GM18520 (cell line): ENCODE measurements around the gene FAM78A.

Experiments used
- ATAC-seq: cut with Tn5 transposase; IDR thresholded peaks from one replicate; pipeline ENCODE4 v1.9.1; 2021; ENCODE audit not compliant: unreplicated experiment

The FAM78A gene

GRCh38 chr9:131303381-131304321 lies 27.3 kb upstream of the FAM78A start:
- no peak for ATAC-seq

GRCh38 chr9:131302244-131303075 lies 26.1 kb upstream of the FAM78A start:
- no peak for ATAC-seq

GRCh38 chr9:131300444-131300843 lies 24.1 kb upstream of the FAM78A start:
- ATAC-seq: no peak

GRCh38 chr9:131299961-131300347 lies 23.6 kb upstream of the FAM78A start:
- no peak for ATAC-seq

- ATAC-seq: no peak
Observed at GRCh38 chr9:131299346-131299960, 23.1 kb upstream of the FAM78A start.

- no peak for ATAC-seq
Observed at GRCh38 chr9:131298816-131299215, 22.5 kb upstream of the FAM78A start.

- no peak for ATAC-seq
Observed at GRCh38 chr9:131298341-131298740, 22.0 kb upstream of the FAM78A start.

GRCh38 chr9:131297903-131298302 lies 21.6 kb upstream of the FAM78A start:
- no peak for ATAC-seq

GRCh38 chr9:131296906-131297500 lies 20.7 kb upstream of the FAM78A start:
- ATAC-seq: no peak

- no peak for ATAC-seq
Observed at GRCh38 chr9:131296460-131296859, 20.1 kb upstream of the FAM78A start.

GRCh38 chr9:131292937-131293336 lies 16.6 kb upstream of the FAM78A start:
- no peak for ATAC-seq

GRCh38 chr9:131291795-131292315 lies 15.5 kb upstream of the FAM78A start:
- ATAC-seq: no peak

GRCh38 chr9:131290767-131291370 lies 14.6 kb upstream of the FAM78A start:
- no peak for ATAC-seq

GRCh38 chr9:131290036-131290766 lies 13.9 kb upstream of the FAM78A start:
- no peak for ATAC-seq

GRCh38 chr9:131289301-131290035 lies 13.2 kb upstream of the FAM78A start, which contains the start of gene PLPP7:
PLPP7 (plus strand) TSS chr9:131289723; CDS start chr9:131289998, 275 bp downstream.
- ATAC-seq: no peak

- no peak for ATAC-seq
Observed at GRCh38 chr9:131288217-131288616, 11.9 kb upstream of the FAM78A start.

GRCh38 chr9:131287359-131287758 lies 11.0 kb upstream of the FAM78A start:
- ATAC-seq: no peak

GRCh38 chr9:131284856-131285255 lies 8.5 kb upstream of the FAM78A start:
- no peak for ATAC-seq
